HFF-Myc (cell line): ENCODE results near the gene SGCE.

Experiments used
- DNase-seq: peaks from one replicate; pipeline ENCODE4 v3.0.0-alpha.2; 2011; ENCODE audit warnings: low read depth; ENCODE audit errors: extremely low read depth
- H3K4me3 ChIP-seq: replicated peaks from 2 replicates; pipeline ENCODE4 v1.5.1; 2011; ENCODE audit warnings: low read depth, mild to moderate bottlenecking, control low read depth, low read length
- CTCF ChIP-seq: IDR thresholded peaks from 2 replicates; pipeline ENCODE4 v1.5.1; 2012; ENCODE audit warnings: mild to moderate bottlenecking, low read depth, low read length, control low read depth; ENCODE audit errors: missing control alignments

The SGCE gene

GRCh38 chr7:94591176-94591575 is 64.8 kb downstream of the SGCE start:
- no peak overlapping the region for H3K4me3 ChIP-seq
- no peak for TF ChIP-seq CTCF
- DNase-seq = no peak

- no peak overlapping the region for H3K4me3 ChIP-seq
- DNase-seq = no peak
- no peak for TF ChIP-seq CTCF
These were observed 65.3 kb downstream of the SGCE start for GRCh38 chr7:94590526-94591162.

GRCh38 chr7:94588075-94588474 is 67.9 kb downstream of the SGCE start:
- TF ChIP-seq CTCF = no peak
- no peak for DNase-seq
- H3K4me3 ChIP-seq = no peak overlapping the region

- DNase-seq = no peak
- TF ChIP-seq CTCF = no peak
- H3K4me3 ChIP-seq = no peak overlapping the region
These were observed 71.8 kb downstream of the SGCE start for GRCh38 chr7:94584113-94584512.

- DNase-seq = no peak
- no peak for TF ChIP-seq CTCF
- no peak overlapping the region for H3K4me3 ChIP-seq
These were observed 75.3 kb downstream of the SGCE start for GRCh38 chr7:94580601-94581000.

- H3K4me3 ChIP-seq = no peak overlapping the region
- DNase-seq = no peak
- no peak for TF ChIP-seq CTCF
These were observed 76.5 kb downstream of the SGCE start for GRCh38 chr7:94579470-94579869.

GRCh38 chr7:94578614-94579013 is 77.3 kb downstream of the SGCE start:
- no peak for TF ChIP-seq CTCF
- no peak overlapping the region for H3K4me3 ChIP-seq
- DNase-seq = no peak
